ENCODE data around the gene SULT1C2.
"Not testable (repeated sequence)": the region's sequence is repeated elsewhere in the genome, so short reads cannot be mapped to it uniquely, and the experiment has no call there.

Gene SULT1C2

GRCh38 chr2:108355906-108356734 is 67.4 kb downstream of the SULT1C2 start:
- DNase-seq: no peak

- not testable (repeated sequence) for DNase-seq
These were observed 70.6 kb downstream of the SULT1C2 start for GRCh38 chr2:108359336-108359735.
